Keratinocyte (primary cell): ENCODE data around the gene RABEP1.

Source experiments
- EZH2 ChIP-seq: IDR thresholded peaks from one replicate; pipeline ENCODE4 v1.6.1; 2012; ENCODE audit warnings: inconsistent platforms, mild to moderate bottlenecking, low read length, moderate library complexity
- TF ChIP-seq, protein P1 (sequence below), 3 experiments: IDR thresholded peaks in 1 of 3; conservative IDR thresholded peaks in 1 of 3; optimal IDR thresholded peaks in 1 of 3; 2 replicates in 2 of 3; 3 replicates in 1 of 3; pipeline versions ENCODE3 to v1.5.1; 2011; ENCODE audit warnings: low read length in 3 of 3, mild to moderate bottlenecking in 3 of 3, moderate library complexity in 2 of 3, control low read depth in 1 of 3, inconsistent platforms in 1 of 3; ENCODE audit not compliant: insufficient read depth in 2 of 3; ENCODE audit errors: extremely low read depth in 1 of 3

DNA sequence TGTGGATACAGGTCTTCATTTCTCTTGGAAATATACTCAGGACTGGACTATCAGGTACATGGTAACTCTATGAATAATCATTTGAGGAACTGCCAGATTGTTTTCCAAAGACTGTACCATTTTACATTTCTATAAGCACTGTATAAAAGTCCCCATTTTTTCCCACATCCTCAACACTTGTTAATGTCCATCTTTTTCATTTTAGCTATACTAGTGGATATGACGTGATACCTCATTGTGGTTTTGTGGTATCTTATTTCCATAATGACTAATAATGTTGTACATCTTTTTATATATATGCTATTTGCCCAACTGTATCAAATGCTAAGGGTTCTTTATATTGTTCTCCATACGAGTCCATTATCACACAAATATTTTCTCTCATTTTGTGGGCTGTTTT, 114.5 kb downstream of the RABEP1 start:
- TF ChIP-seq, protein P1, sequence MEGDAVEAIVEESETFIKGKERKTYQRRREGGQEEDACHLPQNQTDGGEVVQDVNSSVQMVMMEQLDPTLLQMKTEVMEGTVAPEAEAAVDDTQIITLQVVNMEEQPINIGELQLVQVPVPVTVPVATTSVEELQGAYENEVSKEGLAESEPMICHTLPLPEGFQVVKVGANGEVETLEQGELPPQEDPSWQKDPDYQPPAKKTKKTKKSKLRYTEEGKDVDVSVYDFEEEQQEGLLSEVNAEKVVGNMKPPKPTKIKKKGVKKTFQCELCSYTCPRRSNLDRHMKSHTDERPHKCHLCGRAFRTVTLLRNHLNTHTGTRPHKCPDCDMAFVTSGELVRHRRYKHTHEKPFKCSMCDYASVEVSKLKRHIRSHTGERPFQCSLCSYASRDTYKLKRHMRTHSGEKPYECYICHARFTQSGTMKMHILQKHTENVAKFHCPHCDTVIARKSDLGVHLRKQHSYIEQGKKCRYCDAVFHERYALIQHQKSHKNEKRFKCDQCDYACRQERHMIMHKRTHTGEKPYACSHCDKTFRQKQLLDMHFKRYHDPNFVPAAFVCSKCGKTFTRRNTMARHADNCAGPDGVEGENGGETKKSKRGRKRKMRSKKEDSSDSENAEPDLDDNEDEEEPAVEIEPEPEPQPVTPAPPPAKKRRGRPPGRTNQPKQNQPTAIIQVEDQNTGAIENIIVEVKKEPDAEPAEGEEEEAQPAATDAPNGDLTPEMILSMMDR (optimal IDR thresholded peaks at IDR 0.05 in 1 of 3, IDR thresholded peaks at IDR 0.05 in 1 of 3, conservative IDR thresholded peaks at IDR 0.05 in 1 of 3; ENCODE audit: extremely low read depth in 1 of 3, insufficient read depth in 2 of 3, low read length in 3 of 3), result no peak
- no peak for TF ChIP-seq EZH2
